Rectal smooth muscle tissue (tissue), 1 donor: ENCODE data around the gene RGS17.

Experiments
- H3K27ac ChIP-seq: one replicate; pipeline ENCODE4 v1.7.0; 2013; ENCODE audit warnings: low read depth, low read length, inconsistent platforms
- H3K27me3 ChIP-seq: one replicate; pipeline ENCODE4 v1.7.0; 2013; ENCODE audit warnings: low read length; ENCODE audit not compliant: control insufficient read depth, insufficient read depth
- H3K36me3 ChIP-seq: one replicate; pipeline ENCODE4 v1.7.0; 2013; ENCODE audit warnings: low read length; ENCODE audit not compliant: control insufficient read depth, insufficient read depth
- H3K4me1 ChIP-seq: one replicate; pipeline ENCODE4 v1.7.0; 2013; ENCODE audit warnings: low read length; ENCODE audit not compliant: control insufficient read depth, insufficient read depth
- H3K4me3 ChIP-seq: one replicate; pipeline ENCODE4 v1.7.0; 2013; ENCODE audit warnings: low read length
- H3K9ac ChIP-seq: one replicate; pipeline ENCODE4 v1.7.0; 2013; ENCODE audit warnings: low read length

RGS17 gene

GRCh38 chr6:153131037-153131981, at the start of gene RGS17:
Gene RGS17, minus strand, starts transcription at chr6:153131282. Its CDS starts 87,264 bp downstream, at chr6:153044018.
- Histone ChIP-seq H3K4me1 (peaks cover 4% of the 10 kb centered on the region), H3K36me3 (no peaks in the 10 kb centered on the region), H3K27me3 (peaks cover 5% of the 10 kb centered on the region), H3K4me3 (peak within 1 kb of the TSS; percentile 59), H3K9ac (no peak within 1 kb of the TSS), H3K27ac (peak within 1 kb of the TSS; percentile 35)

GRCh38 chr6:153172815-153173214, 41.7 kb upstream of the RGS17 start:
- Histone ChIP-seq H3K9ac (no peak overlapping the region), H3K4me1 (no peaks in the 10 kb centered on the region), H3K4me3 (no peak overlapping the region), H3K36me3 (no peaks in the 10 kb centered on the region), H3K27me3 (no peaks in the 10 kb centered on the region), H3K27ac (no peak overlapping the region)

- no peak overlapping the region for H3K9ac ChIP-seq
- H3K27me3 ChIP-seq = no peaks in the 10 kb centered on the region
- no peak overlapping the region for H3K27ac ChIP-seq
- no peak overlapping the region for H3K4me3 ChIP-seq
- no peaks in the 10 kb centered on the region for H3K36me3 ChIP-seq
- H3K4me1 ChIP-seq = no peaks in the 10 kb centered on the region
These were observed 39.4 kb upstream of the RGS17 start for GRCh38 chr6:153170511-153170910.

- H3K9ac ChIP-seq = no peak overlapping the region
- H3K4me1 ChIP-seq = no peaks in the 10 kb centered on the region
- no peaks in the 10 kb centered on the region for H3K36me3 ChIP-seq
- H3K4me3 ChIP-seq = no peak overlapping the region
- H3K27me3 ChIP-seq = no peaks in the 10 kb centered on the region
- no peak overlapping the region for H3K27ac ChIP-seq
These were observed 36.8 kb upstream of the RGS17 start for GRCh38 chr6:153167907-153168306.

- Histone ChIP-seq H3K27ac (no peak overlapping the region), H3K36me3 (no peaks in the 10 kb centered on the region), H3K4me1 (no peaks in the 10 kb centered on the region), H3K9ac (no peak overlapping the region), H3K4me3 (no peak overlapping the region), H3K27me3 (no peaks in the 10 kb centered on the region)
These were observed 36.2 kb upstream of the RGS17 start for GRCh38 chr6:153167061-153167891.

- Histone ChIP-seq H3K27me3 (no peaks in the 10 kb centered on the region), H3K36me3 (no peaks in the 10 kb centered on the region), H3K27ac (no peak overlapping the region), H3K9ac (no peak overlapping the region), H3K4me1 (no peaks in the 10 kb centered on the region), H3K4me3 (no peak overlapping the region)
These were observed 31.6 kb upstream of the RGS17 start for GRCh38 chr6:153162646-153163045.

- no peak overlapping the region for H3K27ac ChIP-seq
- H3K4me1 ChIP-seq = no peaks in the 10 kb centered on the region
- no peak overlapping the region for H3K4me3 ChIP-seq
- H3K27me3 ChIP-seq = no peaks in the 10 kb centered on the region
- H3K36me3 ChIP-seq = no peaks in the 10 kb centered on the region
- no peak overlapping the region for H3K9ac ChIP-seq
These were observed 31.1 kb upstream of the RGS17 start for GRCh38 chr6:153162172-153162571.

GRCh38 chr6:153160221-153160620, 29.1 kb upstream of the RGS17 start:
- H3K4me1 ChIP-seq = no peaks in the 10 kb centered on the region
- no peaks in the 10 kb centered on the region for H3K27me3 ChIP-seq
- H3K27ac ChIP-seq = no peak overlapping the region
- H3K36me3 ChIP-seq = no peaks in the 10 kb centered on the region
- H3K4me3 ChIP-seq = no peak overlapping the region
- no peak overlapping the region for H3K9ac ChIP-seq

- no peak overlapping the region for H3K9ac ChIP-seq
- no peak overlapping the region for H3K4me3 ChIP-seq
- H3K36me3 ChIP-seq = no peaks in the 10 kb centered on the region
- no peak overlapping the region for H3K27ac ChIP-seq
- H3K4me1 ChIP-seq = no peaks in the 10 kb centered on the region
- H3K27me3 ChIP-seq = no peaks in the 10 kb centered on the region
These were observed 19.8 kb upstream of the RGS17 start for GRCh38 chr6:153150752-153151440.

- no peak overlapping the region for H3K9ac ChIP-seq
- no peak overlapping the region for H3K27ac ChIP-seq
- no peaks in the 10 kb centered on the region for H3K4me1 ChIP-seq
- H3K36me3 ChIP-seq = no peaks in the 10 kb centered on the region
- H3K4me3 ChIP-seq = no peak overlapping the region
- no peaks in the 10 kb centered on the region for H3K27me3 ChIP-seq
These were observed 19.3 kb upstream of the RGS17 start for GRCh38 chr6:153150371-153150751.

GRCh38 chr6:153149891-153150290, 18.8 kb upstream of the RGS17 start:
- Histone ChIP-seq H3K9ac (no peak overlapping the region), H3K36me3 (no peaks in the 10 kb centered on the region), H3K27me3 (no peaks in the 10 kb centered on the region), H3K27ac (no peak overlapping the region), H3K4me1 (no peaks in the 10 kb centered on the region), H3K4me3 (no peak overlapping the region)

GRCh38 chr6:153146413-153146812, 15.3 kb upstream of the RGS17 start:
- Histone ChIP-seq H3K4me3 (no peak overlapping the region), H3K9ac (no peak overlapping the region), H3K27ac (no peak overlapping the region), H3K36me3 (no peaks in the 10 kb centered on the region), H3K27me3 (no peaks in the 10 kb centered on the region), H3K4me1 (no peaks in the 10 kb centered on the region)
